Esophagus muscularis mucosa (tissue), 4 donors: ENCODE data around the gene ZNF136. TPM values are rescaled to one million over a fixed set of nuclear protein-coding genes. Genes with fewer than 3 reads are reported as not detected.

Source experiments
- DNase-seq: peaks from one replicate; pipeline ENCODE4 v3.0.0-alpha.2; 2017; ENCODE audit errors: extremely low spot score
- H3K27ac ChIP-seq, 4 donors: fragments of 200-600 bp; sonication (generic); replicated peaks in 1 of 4; 1 replicate in 3 of 4; 2 replicates in 1 of 4; pipeline ENCODE4 v1.5.1; 2016 to 2019; ENCODE audit warnings: mild to moderate bottlenecking in 1 of 4
- H3K27me3 ChIP-seq, 4 donors: fragments of 200-600 bp; sonication (generic); one replicate each; pipeline versions ENCODE4 v1.5.1 to v1.6.0; 2016 to 2019
- H3K36me3 ChIP-seq, 4 donors: fragments of 200-600 bp; sonication (generic); one replicate each; pipeline ENCODE4 v1.5.1; 2016 to 2019
- H3K4me1 ChIP-seq, 4 donors: fragments of 200-600 bp; sonication (generic); one replicate each; pipeline ENCODE4 v1.5.1; 2016 to 2019
- H3K4me3 ChIP-seq, 4 donors: fragments of 200-600 bp; sonication (generic); 1 replicate in 2 of 4; 2 replicates in 2 of 4; pipeline ENCODE4 v1.5.1; 2016 to 2019; ENCODE audit warnings: mild to moderate bottlenecking in 4 of 4, moderate library complexity in 1 of 4
- H3K9me3 ChIP-seq, 4 donors: fragments of 200-600 bp; sonication (generic); 1 replicate in 3 of 4; 2 replicates in 1 of 4; pipeline ENCODE4 v1.5.1; 2016 to 2019
- CTCF ChIP-seq, 3 experiments: fragments of 200-600 bp in 2 of 3; fragments of 450-650 bp in 1 of 3; sonication (generic) in 2 of 3; IDR thresholded peaks; one replicate each; pipeline ENCODE4 v1.5.1; 2017 to 2019; ENCODE audit warnings: antibody characterized with exemption in 3 of 3, mild to moderate bottlenecking in 2 of 3, moderate library complexity in 1 of 3
- EP300 ChIP-seq: sonication (generic); formaldehyde crosslinking; IDR thresholded peaks from one replicate; pipeline ENCODE4 v1.6.1; 2017; ENCODE audit warnings: antibody characterized with exemption
- POLR2A ChIP-seq: fragments of 450-650 bp; IDR thresholded peaks from one replicate; pipeline ENCODE4 v1.6.1; 2017; ENCODE audit warnings: antibody characterized with exemption, moderate library complexity, mild to moderate bottlenecking, low read depth
- POLR2AphosphoS5 ChIP-seq, 2 donors: sonication (generic); formaldehyde crosslinking; IDR thresholded peaks; one replicate each; pipeline ENCODE4 v1.6.1; 2017; ENCODE audit warnings: antibody characterized with exemption in 2 of 2
- WGBS: methylation state at CpG from one replicate; pipeline ENCODE4 v1.1.5; 2018; 5-methylcytosine and 5-hydroxymethylcytosine counted together
- intact Hi-C: fragments of 100-400 bp; cut with DNase I; formaldehyde crosslinking; loops from one replicate; pipeline ENCODE4 v1.15.1; 2023
- total RNA-seq, 4 donors: library from RNA; depleted of rRNA; stranded (reverse); fragments of >200 nt; gene quantifications; one replicate each; pipeline versions ENCODE4 v1.1.0 to v1.2.1, GENCODE V29; 2016

ZNF136 gene
- total RNA-seq, 4 donors from 2014 or later = 6.6 to 8.9 (median 7.5) TPM

- no peaks in the 10 kb centered on the region for H3K27me3 ChIP-seq
- intact Hi-C loops = loop anchor here (1.0 to 5.0 kb wide), 5 partner anchors 49 to 258 kb away; partner anchors contain the start of gene ZNF763
- peak; percentile 40 to 80 for TF ChIP-seq POLR2AphosphoS5 (IDR thresholded peaks at IDR 0.05)
- TF ChIP-seq CTCF (IDR thresholded peaks at IDR 0.05) = peak; percentile 91 to 96 (median 94)
- TF ChIP-seq EP300 = no peak
- 6% methylated on average over 17 of the region's 17 CpGs for WGBS
- H3K4me1 ChIP-seq = peaks cover 17 to 34% (median 28%) of the 10 kb centered on the region in 4 donors
- peak overlapping the region; percentile 81 to 93 (median 85) for H3K4me3 ChIP-seq
- no peaks in the 10 kb centered on the region for H3K9me3 ChIP-seq
- H3K27ac ChIP-seq = peak overlapping the region; percentile 23 to 91 (median 88)
- peak; percentile 93 for DNase-seq
- H3K36me3 ChIP-seq = peaks cover 11 to 37% (median 26%) of the 10 kb centered on the region in 4 donors
Observed at GRCh38 chr19:12140545-12141404, 22.1 kb upstream of the ZNF136 start.

- H3K27ac ChIP-seq = peak overlapping the region in 1 of 4 donors; percentile 88
- peaks cover 17 to 34% (median 28%) of the 10 kb centered on the region in 4 donors for H3K4me1 ChIP-seq
- intact Hi-C loops = loop anchor here (2.0 to 5.0 kb wide), 4 partner anchors 83 to 259 kb away; partner anchors contain the start of gene ZNF763
- 59% methylated on average over 10 of the region's 10 CpGs for WGBS
- H3K36me3 ChIP-seq = peaks cover 13 to 37% (median 29%) of the 10 kb centered on the region in 4 donors
- H3K9me3 ChIP-seq = no peaks in the 10 kb centered on the region
- peak overlapping the region in 1 of 4 donors; percentile 93 for H3K4me3 ChIP-seq
- TF ChIP-seq EP300 (no peak), POLR2A (no peak), CTCF (IDR thresholded peaks at IDR 0.05) (no peak), POLR2AphosphoS5 (IDR thresholded peaks at IDR 0.05) (no peak)
- no peak for DNase-seq
- no peaks in the 10 kb centered on the region for H3K27me3 ChIP-seq
Observed at GRCh38 chr19:12141405-12141736, 21.5 kb upstream of the ZNF136 start.

- intact Hi-C loops = no loop called here
- WGBS = 82% methylated on average over 8 of the region's 8 CpGs
- Histone ChIP-seq H3K4me3 (no peak overlapping the region), H3K36me3 (peaks cover 20 to 55% (median 37%) of the 10 kb centered on the region in 4 donors), H3K27me3 (no peaks in the 10 kb centered on the region), H3K27ac (no peak overlapping the region), H3K9me3 (no peaks in the 10 kb centered on the region), H3K4me1 (peaks cover 10 to 12% (median 12%) of the 10 kb centered on the region in 4 donors)
- TF ChIP-seq EP300 (no peak), POLR2A (no peak), POLR2AphosphoS5 (IDR thresholded peaks at IDR 0.05) (no peak), CTCF (IDR thresholded peaks at IDR 0.05) (no peak)
- DNase-seq = no peak
Observed at GRCh38 chr19:12145348-12145747, 17.5 kb upstream of the ZNF136 start.

GRCh38 chr19:12155324-12155860 lies 7.5 kb upstream of the ZNF136 start:
- intact Hi-C loops = no loop called here
- Histone ChIP-seq H3K27me3 (no peaks in the 10 kb centered on the region), H3K4me3 (peak overlapping the region; percentile 71 to 98 (median 84)), H3K9me3 (no peaks in the 10 kb centered on the region), H3K36me3 (peaks cover 1 to 8% (median 6%) of the 10 kb centered on the region in 4 donors), H3K27ac (peak overlapping the region; percentile 80 to 89 (median 85)), H3K4me1 (peaks cover 15 to 28% (median 24%) of the 10 kb centered on the region in 4 donors)
- 13% methylated on average over 11 of the region's 11 CpGs for WGBS
- DNase-seq = no peak
- TF ChIP-seq CTCF (IDR thresholded peaks at IDR 0.05) = no peak
- TF ChIP-seq POLR2A = no peak
